ENCODE data around the gene TMEM128. TPM values are rescaled to one million over a fixed set of nuclear protein-coding genes. Genes with fewer than 3 reads are reported as not detected.

TMEM128 gene
- total RNA-seq, 1 donor, result 12.2 TPM

Other genes with a start within 250 kb of the TMEM128 start
- gene OTOP1, start 21.3 kb downstream of the TMEM128 start, total RNA-seq, result not detected
- 10.1 TPM for gene LYAR, start 41.9 kb upstream of the TMEM128 start, total RNA-seq
- 19.1 TPM for gene ZBTB49, start 42.0 kb upstream of the TMEM128 start, total RNA-seq
- gene NSG1, start 138.9 kb upstream of the TMEM128 start, total RNA-seq, result 3.7 TPM

All from mononuclear cell (primary cell).